MM.1S (cell line): ENCODE measurements around the gene HDAC5.

Source experiments
- DNase-seq: peaks from one replicate; pipeline ENCODE4 v3.0.0-alpha.2; 2015
- H2AFZ ChIP-seq: fragments of 300-600 bp; sonication (generic); 2 replicates; pipeline ENCODE4 v1.6.0; 2016; ENCODE audit warnings: antibody characterized with exemption, low read length
- H3F3A ChIP-seq: fragments of 300-600 bp; sonication (generic); 2 replicates; pipeline ENCODE4 v1.6.1; 2016; ENCODE audit warnings: mild to moderate bottlenecking, antibody characterized with exemption, low read length, moderate library complexity, mixed read lengths; ENCODE audit not compliant: insufficient read depth
- H3K27ac ChIP-seq: fragments of 300-600 bp; sonication (generic); 2 replicates; pipeline ENCODE4 v1.5.1; 2016; ENCODE audit warnings: mild to moderate bottlenecking, low read length
- H3K27me3 ChIP-seq: fragments of 300-600 bp; sonication (generic); replicated peaks from 2 replicates; pipeline ENCODE4 v1.6.0; 2016; ENCODE audit warnings: low read length; ENCODE audit not compliant: insufficient read depth
- H3K36me3 ChIP-seq: fragments of 300-600 bp; sonication (generic); replicated peaks from 2 replicates; pipeline ENCODE4 v1.6.1; 2016; ENCODE audit warnings: mild to moderate bottlenecking, low read length, mixed read lengths; ENCODE audit not compliant: insufficient read depth
- H3K4me1 ChIP-seq: fragments of 300-600 bp; sonication (generic); 2 replicates; pipeline ENCODE4 v1.6.1; 2016; ENCODE audit warnings: low read length, mixed read lengths
- H3K4me2 ChIP-seq: fragments of 300-600 bp; sonication (generic); 2 replicates; pipeline ENCODE4 v1.6.0; 2016; ENCODE audit warnings: low read depth, low read length
- H3K4me3 ChIP-seq: fragments of 300-600 bp; sonication (generic); 2 replicates; pipeline ENCODE4 v1.5.1; 2016; ENCODE audit warnings: low read length, mixed read lengths
- H3K79me2 ChIP-seq: fragments of 300-600 bp; sonication (generic); 2 replicates; pipeline ENCODE4 v1.6.1; 2016; ENCODE audit warnings: mixed run types, low read length, mixed read lengths
- H3K9ac ChIP-seq: fragments of 300-600 bp; sonication (generic); 2 replicates; pipeline ENCODE4 v1.6.1; 2016; ENCODE audit warnings: low read length, mixed read lengths
- H3K9me2 ChIP-seq: fragments of 300-600 bp; sonication (generic); replicated peaks from 2 replicates; pipeline ENCODE4 v1.6.1; 2016; ENCODE audit warnings: mild to moderate bottlenecking, low read length, mixed read lengths; ENCODE audit not compliant: insufficient read depth
- H3K9me3 ChIP-seq: fragments of 300-600 bp; sonication (generic); replicated peaks from 2 replicates; pipeline ENCODE4 v1.6.1; 2016; ENCODE audit warnings: mild to moderate bottlenecking, low read length, mixed read lengths; ENCODE audit not compliant: insufficient read depth
- H4K20me1 ChIP-seq: fragments of 300-600 bp; sonication (generic); 2 replicates; pipeline ENCODE4 v1.6.1; 2016; ENCODE audit warnings: mild to moderate bottlenecking, low read length, moderate library complexity, mixed read lengths; ENCODE audit not compliant: insufficient read depth
- EZH2 ChIP-seq: fragments of 300-600 bp; sonication (generic); optimal IDR thresholded peaks from 2 replicates; pipeline ENCODE3; 2017; ENCODE audit warnings: low read depth, mild to moderate bottlenecking, antibody characterized with exemption, low read length, mixed read lengths
- EZH2phosphoT487 ChIP-seq: fragments of 300-600 bp; sonication (generic); IDR thresholded peaks from 2 replicates; pipeline ENCODE4 v1.6.1; 2018; ENCODE audit warnings: antibody characterized with exemption, low read length
- TF ChIP-seq, protein P1 (sequence below): fragments of 300-600 bp; sonication (generic); IDR thresholded peaks from 2 replicates; pipeline ENCODE4 v1.5.1; 2016; ENCODE audit warnings: antibody characterized with exemption, low read length, mixed read lengths

Gene HDAC5

DNA sequence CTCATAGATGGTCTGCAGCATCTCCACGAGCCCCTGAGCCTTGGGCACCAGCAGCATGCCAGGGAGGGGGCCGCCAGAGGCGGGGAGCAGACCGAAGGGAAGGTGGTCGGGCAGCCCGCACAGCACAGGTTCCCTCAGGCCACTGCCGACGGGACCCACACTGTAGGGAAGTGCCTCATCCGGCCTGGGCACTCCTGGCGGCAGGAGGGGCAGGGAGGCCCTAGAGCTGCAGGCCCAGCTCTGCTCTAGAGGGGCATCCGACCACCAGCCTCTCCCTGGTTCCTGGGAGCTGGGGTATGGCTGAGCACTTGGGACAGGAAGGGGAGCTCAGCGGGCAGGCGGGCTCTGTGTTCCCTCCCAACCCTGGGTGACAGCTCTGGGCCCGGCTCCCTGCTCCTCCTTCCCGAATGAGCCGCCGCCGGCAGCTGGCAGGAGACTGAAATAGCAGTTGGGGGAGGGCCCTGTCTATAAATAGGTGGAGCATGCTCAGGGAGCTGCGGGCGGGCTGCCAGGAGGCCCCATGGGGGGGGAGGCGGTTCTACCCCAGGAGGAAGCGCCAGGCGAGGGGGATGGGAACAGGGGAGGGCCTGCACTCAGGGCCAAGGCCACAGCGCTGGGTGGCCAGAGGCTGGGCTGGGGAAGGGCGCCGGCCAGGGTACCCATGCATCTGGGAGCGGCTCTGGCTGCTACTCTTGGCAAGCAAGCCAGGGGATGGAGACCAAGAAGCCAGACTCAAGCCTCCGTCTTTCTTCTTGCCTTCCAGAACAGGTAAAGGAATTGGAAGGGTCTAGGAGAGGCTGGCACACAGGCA lies 12.4 kb downstream of the HDAC5 start:
- peak overlapping the region; percentile 39 for H2AFZ ChIP-seq
- no peaks in the 10 kb centered on the region for H3K36me3 ChIP-seq
- TF ChIP-seq, protein P1, sequence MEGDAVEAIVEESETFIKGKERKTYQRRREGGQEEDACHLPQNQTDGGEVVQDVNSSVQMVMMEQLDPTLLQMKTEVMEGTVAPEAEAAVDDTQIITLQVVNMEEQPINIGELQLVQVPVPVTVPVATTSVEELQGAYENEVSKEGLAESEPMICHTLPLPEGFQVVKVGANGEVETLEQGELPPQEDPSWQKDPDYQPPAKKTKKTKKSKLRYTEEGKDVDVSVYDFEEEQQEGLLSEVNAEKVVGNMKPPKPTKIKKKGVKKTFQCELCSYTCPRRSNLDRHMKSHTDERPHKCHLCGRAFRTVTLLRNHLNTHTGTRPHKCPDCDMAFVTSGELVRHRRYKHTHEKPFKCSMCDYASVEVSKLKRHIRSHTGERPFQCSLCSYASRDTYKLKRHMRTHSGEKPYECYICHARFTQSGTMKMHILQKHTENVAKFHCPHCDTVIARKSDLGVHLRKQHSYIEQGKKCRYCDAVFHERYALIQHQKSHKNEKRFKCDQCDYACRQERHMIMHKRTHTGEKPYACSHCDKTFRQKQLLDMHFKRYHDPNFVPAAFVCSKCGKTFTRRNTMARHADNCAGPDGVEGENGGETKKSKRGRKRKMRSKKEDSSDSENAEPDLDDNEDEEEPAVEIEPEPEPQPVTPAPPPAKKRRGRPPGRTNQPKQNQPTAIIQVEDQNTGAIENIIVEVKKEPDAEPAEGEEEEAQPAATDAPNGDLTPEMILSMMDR, result no peak
- no peak for TF ChIP-seq EZH2phosphoT487
- TF ChIP-seq EZH2, result no peak
- no peaks in the 10 kb centered on the region for H4K20me1 ChIP-seq
- H3K9ac ChIP-seq, result peak overlapping the region; percentile 65
- H3K4me1 ChIP-seq, result peaks cover 22% of the 10 kb centered on the region
- H3K4me3 ChIP-seq, result peak overlapping the region; percentile 87
- peaks cover 86% of the 10 kb centered on the region for H3K79me2 ChIP-seq
- H3K9me2 ChIP-seq, result no peaks in the 10 kb centered on the region
- peak; percentile 89 for DNase-seq
- no peaks in the 10 kb centered on the region for H3K27me3 ChIP-seq
- H3K4me2 ChIP-seq, result peak overlapping the region; percentile 85
- peak overlapping the region; percentile 32; the same call in 1 of the 2 replicates for H3K27ac ChIP-seq
- no peaks in the 10 kb centered on the region for H3K9me3 ChIP-seq
- no peaks in the 10 kb centered on the region for H3F3A ChIP-seq

DNA sequence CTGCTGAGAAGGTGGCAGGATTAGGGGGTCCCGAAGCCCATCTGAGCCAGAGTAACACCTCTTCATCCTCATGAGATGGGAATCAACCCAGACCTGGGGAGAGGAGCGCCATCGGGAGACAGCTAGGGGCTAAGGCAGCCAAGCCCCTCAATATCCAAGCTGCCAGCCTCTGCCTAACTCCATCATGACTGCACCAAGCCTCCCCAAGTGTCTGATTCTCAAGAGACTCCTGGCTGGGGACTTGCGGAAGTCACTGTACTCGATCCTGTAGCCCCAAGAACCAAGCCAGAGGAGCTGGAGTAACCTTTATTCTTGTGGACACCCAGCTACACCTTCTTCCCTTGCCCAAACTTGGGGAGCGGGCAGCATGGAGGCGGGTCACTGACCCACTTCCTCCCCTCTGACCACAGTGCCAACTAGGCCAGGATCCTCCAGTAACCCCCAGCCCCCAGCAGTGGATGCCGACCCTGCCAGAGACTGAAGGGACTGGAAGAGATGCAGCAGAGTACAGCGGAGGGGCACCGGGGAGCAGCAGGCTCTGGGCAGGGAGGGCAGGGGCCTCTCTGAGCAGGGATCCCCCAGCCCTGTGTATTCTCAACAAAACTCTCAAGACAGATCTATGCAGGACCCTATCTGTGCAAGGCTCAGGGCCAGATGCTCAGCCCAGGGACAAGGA lies 13.3 kb downstream of the HDAC5 start:
- Histone ChIP-seq H2AFZ (no peak overlapping the region), H3K4me1 (peaks cover 22% of the 10 kb centered on the region), H3K27me3 (no peaks in the 10 kb centered on the region), H3K4me3 (peak overlapping the region; percentile 87), H4K20me1 (no peaks in the 10 kb centered on the region), H3K36me3 (no peaks in the 10 kb centered on the region), H3K9me3 (no peaks in the 10 kb centered on the region), H3K79me2 (peaks cover 91% of the 10 kb centered on the region), H3K27ac (no peak overlapping the region; the same call in 1 of the 2 replicates), H3K4me2 (peak overlapping the region; percentile 85), H3K9ac (peak overlapping the region; percentile 65; the same call in 1 of the 2 replicates), H3F3A (no peaks in the 10 kb centered on the region), H3K9me2 (no peaks in the 10 kb centered on the region)
- no peak for DNase-seq
- TF ChIP-seq EZH2, result no peak
- TF ChIP-seq, protein P1, result no peak
- TF ChIP-seq EZH2phosphoT487, result no peak

DNA sequence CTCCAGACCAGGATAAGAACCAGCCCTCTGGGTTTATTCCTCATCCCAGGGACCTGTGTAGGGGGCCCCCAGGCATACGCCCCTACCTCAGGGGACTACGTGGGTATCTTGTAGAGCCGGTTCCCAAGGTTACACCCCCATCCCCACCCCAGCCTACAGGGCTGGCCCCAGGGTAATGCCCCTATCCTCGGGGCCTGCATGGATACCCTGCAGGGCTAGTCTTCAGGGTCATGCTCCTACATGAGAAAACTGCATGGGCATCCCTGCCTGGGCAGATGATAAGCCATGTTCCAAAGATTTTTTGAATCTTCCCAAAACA lies 14.2 kb downstream of the HDAC5 start:
- Histone ChIP-seq H3K9me2 (no peaks in the 10 kb centered on the region), H3F3A (no peaks in the 10 kb centered on the region), H3K27me3 (no peaks in the 10 kb centered on the region), H3K27ac (no peak overlapping the region), H3K4me1 (peaks cover 22% of the 10 kb centered on the region), H2AFZ (no peak overlapping the region), H3K79me2 (peaks cover 97% of the 10 kb centered on the region), H3K9me3 (no peaks in the 10 kb centered on the region), H3K9ac (no peak overlapping the region), H3K4me2 (peak overlapping the region; percentile 85), H4K20me1 (no peaks in the 10 kb centered on the region), H3K36me3 (no peaks in the 10 kb centered on the region), H3K4me3 (0 out of 2 replicates have a peak overlapping the region, but pooled peaks have one; percentile 87)
- TF ChIP-seq EZH2phosphoT487 (no peak), EZH2 (no peak)
- TF ChIP-seq, protein P1, result no peak
- DNase-seq, result no peak
